Coronary artery (tissue), 2 donors: Measurements from ENCODE around the gene ZNF512.

Source experiments
- DNase-seq: peaks from one replicate; pipeline ENCODE4 v3.0.0-alpha.2; 2017; ENCODE audit warnings: low spot score
- H3K27ac ChIP-seq, 2 donors: fragments of 200-600 bp; sonication (generic); one replicate each; pipeline ENCODE4 v1.5.1; 2016 to 2019
- H3K4me3 ChIP-seq: fragments of 200-600 bp; sonication (generic); 2 replicates; pipeline ENCODE4 v1.5.1; 2016; ENCODE audit warnings: mild to moderate bottlenecking, moderate library complexity
- TF ChIP-seq, protein P1 (sequence below): fragments of 200-600 bp; sonication (generic); IDR thresholded peaks from one replicate; pipeline ENCODE4 v1.5.1; 2019; ENCODE audit warnings: antibody characterized with exemption

The ZNF512 gene

DNA sequence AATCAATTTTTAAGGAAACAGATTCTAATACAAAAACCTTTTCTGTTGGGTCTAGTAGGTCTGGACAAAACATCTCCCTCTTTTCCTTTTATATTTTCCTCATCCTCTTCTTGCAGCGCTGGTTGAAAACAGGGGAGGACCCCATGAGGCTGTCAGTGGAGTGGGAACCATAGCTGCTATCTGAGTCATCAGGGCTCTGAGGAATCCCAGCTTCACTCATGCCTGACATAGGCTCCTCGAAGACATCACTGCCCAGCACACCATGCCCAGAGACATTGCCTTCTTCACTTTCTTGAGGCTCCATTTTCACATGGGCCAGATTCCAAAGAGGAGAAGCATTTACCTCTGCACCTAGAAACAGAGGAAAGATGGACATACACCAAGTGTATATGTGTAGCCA lies 70.6 kb downstream of the ZNF512 start:
- H3K27ac ChIP-seq: no peak overlapping the region
- TF ChIP-seq, protein P1, sequence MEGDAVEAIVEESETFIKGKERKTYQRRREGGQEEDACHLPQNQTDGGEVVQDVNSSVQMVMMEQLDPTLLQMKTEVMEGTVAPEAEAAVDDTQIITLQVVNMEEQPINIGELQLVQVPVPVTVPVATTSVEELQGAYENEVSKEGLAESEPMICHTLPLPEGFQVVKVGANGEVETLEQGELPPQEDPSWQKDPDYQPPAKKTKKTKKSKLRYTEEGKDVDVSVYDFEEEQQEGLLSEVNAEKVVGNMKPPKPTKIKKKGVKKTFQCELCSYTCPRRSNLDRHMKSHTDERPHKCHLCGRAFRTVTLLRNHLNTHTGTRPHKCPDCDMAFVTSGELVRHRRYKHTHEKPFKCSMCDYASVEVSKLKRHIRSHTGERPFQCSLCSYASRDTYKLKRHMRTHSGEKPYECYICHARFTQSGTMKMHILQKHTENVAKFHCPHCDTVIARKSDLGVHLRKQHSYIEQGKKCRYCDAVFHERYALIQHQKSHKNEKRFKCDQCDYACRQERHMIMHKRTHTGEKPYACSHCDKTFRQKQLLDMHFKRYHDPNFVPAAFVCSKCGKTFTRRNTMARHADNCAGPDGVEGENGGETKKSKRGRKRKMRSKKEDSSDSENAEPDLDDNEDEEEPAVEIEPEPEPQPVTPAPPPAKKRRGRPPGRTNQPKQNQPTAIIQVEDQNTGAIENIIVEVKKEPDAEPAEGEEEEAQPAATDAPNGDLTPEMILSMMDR: no peak
- no peak overlapping the region for H3K4me3 ChIP-seq
- no peak for DNase-seq

DNA sequence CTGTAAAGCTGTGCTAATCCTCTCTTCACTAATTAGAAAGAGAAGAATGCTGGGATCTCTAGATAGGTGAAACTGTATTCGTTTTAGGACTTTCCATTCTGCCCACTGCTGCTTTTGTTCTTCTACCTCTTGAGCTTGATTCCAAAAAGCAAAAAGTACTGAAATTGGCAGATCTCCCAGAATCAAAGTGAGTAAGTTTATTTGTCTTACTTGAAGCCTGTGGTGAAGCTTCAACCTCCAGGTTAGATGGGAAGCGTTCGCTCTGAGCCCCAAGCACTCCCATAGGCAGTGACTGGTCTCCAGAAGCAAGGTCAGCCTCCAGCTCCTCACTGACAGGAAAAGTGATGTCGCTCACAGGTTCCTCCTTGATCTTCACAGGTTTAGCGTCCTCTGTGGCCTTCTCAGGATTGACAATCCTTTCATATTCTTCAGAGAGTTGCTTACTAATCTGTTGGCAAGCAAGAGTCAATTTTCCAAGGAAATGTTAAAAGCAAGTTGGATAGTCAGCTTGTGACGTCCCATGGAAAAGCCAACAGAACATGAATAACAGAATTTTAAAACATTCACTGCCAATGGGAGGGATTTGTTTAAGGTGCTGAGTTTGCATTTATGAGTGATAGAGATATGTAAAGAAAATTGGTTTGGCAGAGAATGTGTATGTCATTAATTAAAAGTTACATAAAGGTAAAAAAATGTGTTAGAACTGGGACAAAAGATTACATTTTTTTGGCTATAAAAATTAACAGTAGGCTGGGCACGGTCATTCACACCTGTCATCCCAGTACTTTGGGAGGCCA lies 72.5 kb downstream of the ZNF512 start:
- no peak for DNase-seq
- H3K27ac ChIP-seq: no peak overlapping the region
- TF ChIP-seq, protein P1: no peak
- H3K4me3 ChIP-seq: no peak overlapping the region

DNA sequence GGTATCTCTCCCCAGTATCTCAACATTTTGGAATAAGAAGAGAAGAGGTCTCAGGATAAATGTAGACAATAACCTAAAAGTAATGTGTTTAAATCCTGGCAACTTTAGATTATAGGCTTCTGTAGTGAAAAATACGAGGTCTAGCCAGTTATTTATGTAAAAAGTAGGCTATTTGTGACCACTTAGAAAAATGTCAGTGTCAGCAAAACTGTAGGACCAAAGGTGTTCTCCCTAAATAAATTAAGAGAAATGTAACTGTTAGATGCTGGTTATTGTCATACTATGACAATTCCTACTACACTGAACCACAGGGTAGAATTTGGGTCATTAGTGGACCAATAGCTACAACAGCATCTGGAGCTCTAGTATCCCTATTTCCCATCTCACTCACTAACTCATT lies 78.5 kb downstream of the ZNF512 start:
- DNase-seq: no peak
- Histone ChIP-seq H3K4me3 (no peak overlapping the region), H3K27ac (no peak overlapping the region)
- TF ChIP-seq, protein P1: no peak

DNA sequence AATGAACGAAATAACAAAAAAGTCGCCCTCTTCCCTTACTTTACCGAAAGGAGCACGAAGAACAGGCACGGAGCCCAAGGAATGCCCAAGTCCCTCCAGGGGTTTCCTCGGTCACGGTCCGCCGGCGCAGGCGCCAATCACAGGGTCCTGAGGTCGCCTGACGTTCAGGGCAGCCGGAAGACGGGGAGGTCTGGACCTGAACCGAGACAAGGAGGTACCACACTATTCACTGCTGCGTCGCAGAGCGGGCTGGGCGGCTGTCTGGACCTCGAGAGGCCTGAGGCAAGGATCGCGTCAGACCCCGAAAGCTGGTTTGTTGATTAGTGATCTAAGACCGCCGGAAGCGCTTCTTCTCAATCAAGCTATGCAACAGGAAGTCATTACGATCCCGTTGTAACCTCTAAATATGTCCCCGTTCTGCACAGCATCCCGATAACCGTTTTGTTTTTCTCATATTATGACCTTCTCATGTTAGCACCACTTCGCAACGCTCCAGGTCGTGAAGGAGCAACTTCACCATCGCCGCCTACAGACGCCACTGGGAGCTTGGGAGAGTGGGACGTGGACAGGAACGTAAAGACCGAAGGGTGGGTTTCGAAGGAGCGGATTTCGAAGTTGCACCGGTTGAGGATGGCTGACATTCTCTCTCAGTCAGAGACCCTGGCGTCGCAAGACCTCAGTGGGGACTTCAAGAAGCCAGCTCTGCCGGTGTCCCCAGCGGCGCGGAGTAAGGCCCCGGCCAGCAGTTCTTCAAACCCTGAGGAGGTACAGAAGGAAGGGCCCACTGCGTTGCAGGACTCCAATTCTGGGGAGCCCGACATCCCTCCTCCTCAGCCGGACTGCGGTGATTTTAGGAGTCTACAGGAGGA lies 80.7 kb downstream of the ZNF512 start, which contains the start of the genes SLC4A1AP and SUPT7L:
Gene SLC4A1AP (plus strand): TSS at position 605 of the 869 bp plus-strand sequence. CDS start 26 bp downstream, at position 631.
Gene SUPT7L (minus strand): TSS at position 330 of the 869 bp plus-strand sequence. CDS start 1,422 bp downstream, outside the sequence.
- peak within 1 kb of the TSS; percentile 79 to 95 for H3K27ac ChIP-seq
- H3K4me3 ChIP-seq: peak within 1 kb of the TSS; percentile 89
- peak; percentile 79 for DNase-seq
- TF ChIP-seq, protein P1: no peak

DNA sequence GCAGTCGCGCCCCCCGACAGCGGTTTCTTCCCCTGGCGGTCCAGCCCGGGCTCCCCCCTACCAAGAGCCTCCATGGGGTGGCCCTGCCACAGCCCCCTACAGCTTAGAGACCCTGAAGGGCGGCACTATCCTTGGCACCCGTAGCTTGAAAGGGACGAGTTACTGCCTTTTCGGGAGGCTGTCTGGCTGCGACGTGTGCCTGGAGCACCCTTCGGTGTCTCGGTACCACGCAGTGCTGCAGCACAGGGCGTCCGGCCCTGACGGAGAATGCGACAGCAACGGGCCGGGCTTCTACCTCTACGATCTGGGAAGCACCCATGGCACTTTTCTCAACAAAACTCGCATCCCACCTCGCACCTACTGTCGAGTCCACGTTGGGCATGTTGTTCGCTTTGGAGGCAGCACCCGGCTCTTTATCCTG lies 81.3 kb downstream of the ZNF512 start:
- peak overlapping the region; percentile 89 for H3K4me3 ChIP-seq
- H3K27ac ChIP-seq: peak overlapping the region; percentile 79 to 95
- no peak for DNase-seq
- TF ChIP-seq, protein P1: no peak

DNA sequence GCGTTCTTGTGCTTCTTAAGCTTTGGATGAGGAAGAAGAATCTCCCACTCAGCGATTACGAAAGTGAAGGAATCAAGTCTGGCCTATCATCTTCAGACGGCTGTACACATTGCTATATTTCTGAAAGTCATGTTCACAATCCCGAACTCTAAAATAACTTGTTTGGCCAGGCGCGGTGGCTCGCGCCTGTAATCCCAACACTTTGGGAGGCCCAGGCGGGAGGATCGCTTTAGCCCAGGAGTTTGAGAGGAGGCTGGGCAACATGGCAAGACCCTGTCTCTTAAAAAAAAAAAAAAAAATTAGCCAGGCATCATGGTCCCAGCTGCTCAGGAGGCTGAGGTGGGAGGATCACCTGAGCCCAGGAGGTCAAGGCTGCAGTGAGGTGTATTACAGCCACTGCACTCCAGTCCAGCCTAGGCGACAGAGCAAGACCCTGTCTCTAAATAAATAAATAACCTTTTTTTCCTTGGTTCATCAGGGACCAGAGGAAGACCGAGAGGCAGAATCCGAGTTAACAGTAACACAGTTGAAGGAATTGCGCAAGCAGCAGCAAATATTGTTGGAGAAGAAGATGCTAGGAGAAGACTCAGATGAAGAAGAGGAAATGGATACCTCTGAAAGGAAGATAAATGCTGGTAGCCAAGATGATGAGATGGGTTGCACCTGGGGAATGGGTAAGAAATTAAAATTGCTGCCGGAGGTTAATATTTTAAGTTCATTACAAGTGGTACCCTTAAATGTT lies 82.0 kb downstream of the ZNF512 start:
- TF ChIP-seq, protein P1: no peak
- no peak for DNase-seq
- Histone ChIP-seq H3K27ac (no peak overlapping the region), H3K4me3 (peak overlapping the region; percentile 89)
